NT2/D1 (cell line): ENCODE results near the gene SHCBP1L.

Experiments used
- YY1 ChIP-seq: IDR thresholded peaks from 2 replicates; pipeline ENCODE4 v1.6.1; 2011; ENCODE audit not compliant: insufficient read length, insufficient read depth
- ZNF274 ChIP-seq: IDR thresholded peaks from 2 replicates; pipeline ENCODE4 v1.6.1; 2011; ENCODE audit warnings: mild to moderate bottlenecking, low read depth, low read length

- no peak for TF ChIP-seq YY1
- TF ChIP-seq ZNF274 = no peak
These were observed 90.1 kb downstream of the SHCBP1L start for GRCh38 chr1:182862827-182863226.
